ENCODE data around the gene CLEC17A. TPM values are rescaled to one million over a fixed set of nuclear protein-coding genes. Genes with fewer than 3 reads are reported as not detected.

Gene CLEC17A
- total and polyA plus RNA-seq, 8 donors: 0.18 TPM; not detected in 6

Small RNA genes lying within 50 kb of the gene (small RNA-seq; reads per million reads assigned to genes)
- 0 reads per million in 4 donors for gene AC022149.2
- 0 reads per million in 4 donors for gene RN7SL842P

Other genes with a start within 250 kb of the CLEC17A start
- 100 to 1,000 TPM in 1 of 5 donors, 10 to 100 TPM in 4; 12.3 to 128 (median 52.5) TPM for gene ADGRE5, start 201.6 kb upstream of the CLEC17A start, total RNA-seq
- 10 to 100 TPM; 11.4 to 26.5 (median 12.1) TPM for gene ADGRE5, start 201.6 kb upstream of the CLEC17A start, polyA plus RNA-seq
- gene DDX39A, start 163.7 kb upstream of the CLEC17A start, total RNA-seq: 100 to 1,000 TPM in 3 of 5 donors, 10 to 100 TPM in 2; 37.1 to 298 (median 107) TPM
- gene DDX39A, start 163.7 kb upstream of the CLEC17A start, polyA plus RNA-seq: 100 to 1,000 TPM in 2 of 3 donors, 10 to 100 TPM in 1; 68.3 to 136 (median 114) TPM
- 100 to 1,000 TPM in 2 of 5 donors, 10 to 100 TPM in 3; 44.2 to 268 (median 90.4) TPM for gene PKN1, start 149.8 kb upstream of the CLEC17A start, total RNA-seq
- 10 to 100 TPM; 42.0 to 95.6 (median 85.4) TPM for gene PKN1, start 149.8 kb upstream of the CLEC17A start, polyA plus RNA-seq
- 1 to 10 TPM in 2 of 5 donors, not detected in 3; 1.2 to 3.3 TPM for gene PTGER1, start 107.7 kb upstream of the CLEC17A start, total RNA-seq
- 1 to 10 TPM in 2 of 3 donors, not detected in 1; 1.4 to 3.4 TPM for gene PTGER1, start 107.7 kb upstream of the CLEC17A start, polyA plus RNA-seq
- 100 to 1,000 TPM in 4 of 5 donors, 10 to 100 TPM in 1; 73.3 to 662 (median 174) TPM for gene GIPC1, start 87.0 kb upstream of the CLEC17A start, total RNA-seq
- 100 to 1,000 TPM in 2 of 3 donors, 10 to 100 TPM in 1; 98.9 to 126 (median 102) TPM for gene GIPC1, start 87.0 kb upstream of the CLEC17A start, polyA plus RNA-seq
- 10 to 100 TPM in 4 of 5 donors, 1 to 10 TPM in 1; 9.9 to 62.6 (median 33.0) TPM for gene DNAJB1, start 64.7 kb upstream of the CLEC17A start, total RNA-seq
- 10 to 100 TPM; 74.9 to 85.8 (median 80.9) TPM for gene DNAJB1, start 64.7 kb upstream of the CLEC17A start, polyA plus RNA-seq
- 10 to 100 TPM; 10.5 to 90.4 (median 54.0) TPM for gene TECR, start 53.5 kb upstream of the CLEC17A start, total RNA-seq
- 100 to 1,000 TPM; 114 to 266 (median 166) TPM for gene TECR, start 53.5 kb upstream of the CLEC17A start, polyA plus RNA-seq
- gene NDUFB7, start 11.0 kb upstream of the CLEC17A start, total RNA-seq: 1,000 to 10,000 TPM in 1 of 5 donors, 100 to 1,000 TPM in 4; 159 to 1,175 (median 226) TPM
- gene NDUFB7, start 11.0 kb upstream of the CLEC17A start, polyA plus RNA-seq: 100 to 1,000 TPM; 558 to 652 (median 596) TPM
- gene ADGRE3, start 91.8 kb downstream of the CLEC17A start, total RNA-seq: under 1 TPM in 1 of 5 donors, not detected in 4; 0.55 TPM
- gene ADGRE3, start 91.8 kb downstream of the CLEC17A start, polyA plus RNA-seq: not detected
- gene ZNF333, start 107.0 kb downstream of the CLEC17A start, total RNA-seq: 10 to 100 TPM in 2 of 5 donors, 1 to 10 TPM in 3; 3.8 to 25.9 (median 5.8) TPM
- 1 to 10 TPM; 4.1 to 5.7 (median 4.7) TPM for gene ZNF333, start 107.0 kb downstream of the CLEC17A start, polyA plus RNA-seq
- 1 to 10 TPM in 4 of 5 donors, not detected in 1; 1.5 to 9.6 (median 4.1) TPM for gene ADGRE2, start 195.5 kb downstream of the CLEC17A start, total RNA-seq
- gene ADGRE2, start 195.5 kb downstream of the CLEC17A start, polyA plus RNA-seq: 1 to 10 TPM in 1 of 3 donors, under 1 TPM in 2; 0.28 to 1.7 (median 1.00) TPM